Fibroblast of lung (primary cell): ENCODE data around the gene TMED5.

Experiments used
- CTCF ChIP-seq, 2 donors: IDR thresholded peaks in 1 of 2; conservative IDR thresholded peaks in 1 of 2; 1 replicate in 1 of 2; 2 replicates in 1 of 2; pipeline ENCODE4 v1.5.1; 2011 to 2012; ENCODE audit warnings: low read length in 2 of 2, control low read depth in 1 of 2, inconsistent platforms in 1 of 2, low read depth in 1 of 2, mild to moderate bottlenecking in 1 of 2
- EZH2 ChIP-seq: IDR thresholded peaks from 2 replicates; pipeline ENCODE4 v1.5.1; 2012; ENCODE audit warnings: low read length, control low read depth, mild to moderate bottlenecking; ENCODE audit errors: missing control alignments

GRCh38 chr1:93136445-93136844 is 43.8 kb downstream of the TMED5 start:
- TF ChIP-seq CTCF (conservative IDR thresholded peaks at IDR 0.05 in 1 of 2, IDR thresholded peaks at IDR 0.05 in 1 of 2; ENCODE audit: low read depth in 1 of 2, low read length in 2 of 2) = no peak
- TF ChIP-seq EZH2 = no peak
